GM18505 (cell line): ENCODE measurements around the gene TMEM245.
A peak's percentile ranks its signal among the peaks of the same experiment; 100 is the strongest.

Experiments used
- ATAC-seq: cut with Tn5 transposase; IDR thresholded peaks from one replicate; pipeline ENCODE4 v1.9.1; 2021; ENCODE audit not compliant: unreplicated experiment
- POLR2A ChIP-seq: IDR thresholded peaks from 4 replicates; pipeline ENCODE4 v1.6.1; 2011; ENCODE audit warnings: borderline replicate concordance; ENCODE audit not compliant: insufficient read depth, insufficient read length; ENCODE audit errors: extremely low read depth

TMEM245 gene

DNA sequence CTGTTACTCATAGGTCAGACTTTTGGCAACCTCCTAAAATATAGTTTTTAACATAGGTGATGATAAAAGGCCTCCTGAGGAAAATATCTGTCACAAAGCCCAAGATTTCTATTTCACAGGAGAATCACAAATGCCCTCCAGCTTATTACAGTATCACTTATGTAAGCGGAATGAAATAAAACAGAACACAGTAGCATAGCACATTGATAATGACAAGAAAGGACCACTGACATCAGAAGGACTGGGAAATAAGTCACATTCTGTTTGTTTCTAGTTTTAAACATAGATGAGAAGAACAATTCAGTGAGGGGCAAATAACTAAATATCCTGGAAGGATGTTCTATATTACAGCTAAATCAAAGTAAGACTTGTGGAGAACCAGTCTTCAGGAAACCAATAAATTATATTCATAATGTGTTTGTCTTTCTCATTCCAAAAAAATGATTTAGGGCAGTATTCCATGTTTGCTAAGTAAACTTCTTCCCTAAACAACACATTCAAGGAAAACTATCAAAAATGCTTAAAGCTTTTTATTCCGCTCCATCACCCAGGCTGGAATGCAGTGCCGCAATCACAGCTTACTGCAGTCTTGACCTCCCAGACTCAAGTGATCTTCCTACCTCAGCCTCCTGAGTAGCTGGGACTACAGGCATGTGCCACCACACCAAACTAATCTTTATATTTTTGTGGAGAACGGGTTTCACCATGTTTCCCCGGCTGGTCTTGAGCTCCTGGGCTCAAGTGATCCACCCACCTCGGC lies 85.6 kb downstream of the TMEM245 start:
- no peak for TF ChIP-seq POLR2A
- no peak for ATAC-seq

GRCh38 chr9:109031241-109031640 lies 88.5 kb downstream of the TMEM245 start:
- no peak for ATAC-seq
- no peak for TF ChIP-seq POLR2A

DNA sequence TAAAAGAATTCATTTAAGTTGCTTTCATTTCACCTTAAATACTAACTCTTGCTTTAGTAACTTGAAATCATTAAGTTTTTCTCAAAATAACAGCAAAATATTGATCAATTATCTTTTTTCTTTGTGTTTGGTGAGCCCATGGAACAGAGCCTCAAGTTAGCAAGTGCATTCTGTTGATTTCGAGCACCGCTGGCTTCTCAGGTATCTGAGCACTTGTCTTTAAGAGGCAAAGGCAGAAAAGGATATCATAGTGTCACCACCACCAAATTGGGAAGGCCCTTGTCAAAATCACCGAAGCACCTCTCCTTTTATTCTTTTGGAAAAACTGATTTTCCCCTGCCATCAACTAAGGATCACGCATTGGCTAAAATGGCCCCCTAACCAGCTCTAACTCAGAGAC lies 89.3 kb downstream of the TMEM245 start:
- no peak for TF ChIP-seq POLR2A
- ATAC-seq, result no peak

DNA sequence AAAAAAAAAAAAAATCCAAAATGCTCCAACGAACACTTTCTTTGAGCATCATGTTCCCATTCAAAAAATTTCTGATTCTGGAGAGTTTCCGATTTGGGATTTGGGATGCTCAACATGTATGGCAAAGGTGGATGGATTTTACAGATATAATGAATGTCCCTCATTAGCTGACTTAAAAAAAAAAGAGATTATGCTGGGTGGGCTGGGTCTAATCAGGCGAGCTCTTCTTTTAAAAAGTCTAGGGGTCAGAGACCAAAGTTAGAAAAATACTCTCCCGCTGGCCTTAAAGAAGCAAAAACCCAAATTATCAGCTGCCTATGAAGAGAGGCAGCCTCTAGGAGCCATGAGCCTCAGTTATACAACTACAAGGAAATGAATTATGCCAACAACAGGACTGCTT lies 91.3 kb downstream of the TMEM245 start:
- no peak for TF ChIP-seq POLR2A
- no peak for ATAC-seq

DNA sequence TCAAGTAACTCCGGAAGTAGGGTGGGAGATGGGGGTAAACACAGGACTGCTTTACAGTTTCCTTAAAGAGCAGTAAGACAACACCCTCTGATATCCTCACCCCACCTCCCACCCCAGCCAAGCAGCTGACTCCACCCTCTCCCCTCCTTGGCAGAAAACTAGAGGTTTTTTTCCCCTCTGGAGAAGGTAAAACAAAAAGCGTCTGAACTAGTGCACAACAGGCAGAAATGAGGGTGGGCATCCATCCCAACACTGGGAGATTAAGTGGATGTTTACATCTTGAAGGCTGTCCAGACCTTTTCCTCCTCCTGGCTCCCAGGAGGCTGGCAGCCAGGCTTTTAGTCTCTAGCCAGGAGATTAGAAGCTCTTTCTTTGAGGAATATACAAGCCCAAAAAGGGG lies 92.6 kb downstream of the TMEM245 start:
- ATAC-seq, result no peak
- no peak for TF ChIP-seq POLR2A

DNA sequence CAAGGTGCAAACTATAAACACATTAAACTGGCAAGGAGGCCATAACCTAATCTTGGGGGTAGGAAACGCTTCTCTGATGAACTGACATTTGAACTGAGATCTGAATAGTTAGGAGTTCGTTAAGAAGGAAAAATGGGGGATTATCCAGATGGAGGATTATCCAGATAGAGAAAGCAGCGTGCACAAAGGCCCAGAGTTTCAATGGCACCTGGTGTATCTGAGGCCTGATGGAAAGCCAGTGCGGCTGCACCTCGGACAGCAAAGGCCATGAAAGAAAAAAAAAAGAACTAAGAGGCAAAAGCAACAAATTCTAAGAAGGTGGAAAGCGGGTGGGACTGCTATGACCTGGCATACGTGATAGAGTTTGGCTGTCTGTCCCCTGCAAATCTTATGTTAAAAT lies 93.4 kb downstream of the TMEM245 start:
- ATAC-seq, result no peak

GRCh38 chr9:109022873-109023272 lies 96.9 kb downstream of the TMEM245 start:
- no peak for TF ChIP-seq POLR2A
- no peak for ATAC-seq

More for the DNA sequence above, 93.4 kb downstream of the TMEM245 start:
- no peak for TF ChIP-seq POLR2A

GRCh38 chr9:109020581-109021511 lies 98.9 kb downstream of the TMEM245 start:
- TF ChIP-seq POLR2A, result no peak
- ATAC-seq, result no peak

DNA sequence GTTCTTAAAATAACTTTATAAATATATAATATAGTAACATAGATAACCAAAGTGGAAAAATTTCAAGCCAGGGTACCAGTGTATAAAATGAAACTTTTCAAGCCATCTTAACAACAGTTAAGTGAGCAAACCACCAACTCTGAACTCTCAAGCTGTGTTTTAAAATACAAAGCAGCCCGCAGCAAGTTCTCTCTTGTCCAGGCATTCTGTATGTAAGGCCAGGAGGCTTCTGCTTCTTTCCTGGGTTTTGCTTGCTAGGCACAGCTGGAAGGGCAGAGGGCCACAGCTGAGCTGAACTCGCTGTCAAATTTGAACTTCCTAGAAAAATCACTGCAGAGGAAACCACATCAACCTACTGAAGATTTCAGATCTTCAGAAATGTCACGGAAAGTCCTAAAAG lies 99.6 kb downstream of the TMEM245 start:
- no peak for TF ChIP-seq POLR2A
- ATAC-seq, result no peak

- TF ChIP-seq POLR2A, result no peak
- no peak for ATAC-seq
Observed at GRCh38 chr9:109019420-109019819, 100.3 kb downstream of the TMEM245 start.

GRCh38 chr9:109017493-109017892 lies 102.3 kb downstream of the TMEM245 start:
- ATAC-seq, result peak; percentile 30
- TF ChIP-seq POLR2A, result no peak

- no peak for ATAC-seq
- no peak for TF ChIP-seq POLR2A
Observed at GRCh38 chr9:109017061-109017460, 102.7 kb downstream of the TMEM245 start.

- no peak for TF ChIP-seq POLR2A
- ATAC-seq, result no peak
Observed at GRCh38 chr9:109016132-109016531, 103.6 kb downstream of the TMEM245 start.
